ENCODE data around the gene PNLIPRP2.

DNA sequence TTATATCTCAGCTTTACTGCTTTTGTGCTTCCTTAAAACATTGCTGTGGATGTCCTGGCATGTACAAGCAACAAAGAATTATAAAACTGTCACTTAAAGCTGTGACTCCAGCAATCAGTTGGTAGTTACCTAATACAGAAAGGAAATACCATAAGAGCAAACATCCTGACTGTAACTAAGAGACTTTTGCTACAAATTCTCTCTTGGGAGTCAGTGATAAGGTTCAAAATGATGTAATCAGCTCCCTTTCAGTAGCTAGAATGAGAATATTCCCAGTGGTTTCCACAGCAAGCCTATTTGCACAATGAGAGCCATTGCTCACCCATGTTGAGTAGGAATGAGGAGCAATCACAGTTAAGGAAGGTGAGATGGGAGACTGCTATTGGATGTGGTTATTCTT is 22.4 kb upstream of the PNLIPRP2 start:
- TF ChIP-seq, protein P1, sequence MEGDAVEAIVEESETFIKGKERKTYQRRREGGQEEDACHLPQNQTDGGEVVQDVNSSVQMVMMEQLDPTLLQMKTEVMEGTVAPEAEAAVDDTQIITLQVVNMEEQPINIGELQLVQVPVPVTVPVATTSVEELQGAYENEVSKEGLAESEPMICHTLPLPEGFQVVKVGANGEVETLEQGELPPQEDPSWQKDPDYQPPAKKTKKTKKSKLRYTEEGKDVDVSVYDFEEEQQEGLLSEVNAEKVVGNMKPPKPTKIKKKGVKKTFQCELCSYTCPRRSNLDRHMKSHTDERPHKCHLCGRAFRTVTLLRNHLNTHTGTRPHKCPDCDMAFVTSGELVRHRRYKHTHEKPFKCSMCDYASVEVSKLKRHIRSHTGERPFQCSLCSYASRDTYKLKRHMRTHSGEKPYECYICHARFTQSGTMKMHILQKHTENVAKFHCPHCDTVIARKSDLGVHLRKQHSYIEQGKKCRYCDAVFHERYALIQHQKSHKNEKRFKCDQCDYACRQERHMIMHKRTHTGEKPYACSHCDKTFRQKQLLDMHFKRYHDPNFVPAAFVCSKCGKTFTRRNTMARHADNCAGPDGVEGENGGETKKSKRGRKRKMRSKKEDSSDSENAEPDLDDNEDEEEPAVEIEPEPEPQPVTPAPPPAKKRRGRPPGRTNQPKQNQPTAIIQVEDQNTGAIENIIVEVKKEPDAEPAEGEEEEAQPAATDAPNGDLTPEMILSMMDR (conservative IDR thresholded peaks at IDR 0.05) = no peak
- TF ChIP-seq ZFX (IDR thresholded peaks at IDR 0.05) = no peak
